Loucy (cell line): ENCODE measurements around the gene HABP4.
A peak's percentile ranks its signal among the peaks of the same experiment; 100 is the strongest.

Source experiments
- H2AFZ ChIP-seq: fragments of 200-600 bp; sonication (generic); 2 replicates; pipeline ENCODE4 v1.6.0; 2016; ENCODE audit warnings: antibody characterized with exemption, mild to moderate bottlenecking, low read length, moderate library complexity
- H3F3A ChIP-seq: fragments of 200-600 bp; 2 replicates; pipeline ENCODE4 v1.6.0; 2016; ENCODE audit warnings: antibody characterized with exemption, low read depth, mild to moderate bottlenecking
- H3K27me3 ChIP-seq: fragments of 200-600 bp; sonication (generic); 2 replicates; pipeline ENCODE4 v1.6.1; 2014; ENCODE audit warnings: low read length, mild to moderate bottlenecking; ENCODE audit not compliant: insufficient read depth, poor library complexity, severe bottlenecking
- H3K36me3 ChIP-seq: fragments of 200-600 bp; sonication (generic); 2 replicates; pipeline ENCODE4 v1.6.1; 2016; ENCODE audit warnings: low read length; ENCODE audit not compliant: insufficient read depth
- H3K4me1 ChIP-seq: fragments of 200-600 bp; sonication (generic); 2 replicates; pipeline ENCODE4 v1.5.1; 2014; ENCODE audit warnings: low read length, mild to moderate bottlenecking; ENCODE audit not compliant: insufficient read depth, poor library complexity, severe bottlenecking
- H3K4me2 ChIP-seq: fragments of 200-600 bp; sonication (generic); 2 replicates; pipeline ENCODE4 v1.6.0; 2014; ENCODE audit warnings: antibody characterized with exemption, low read length, low read depth, mild to moderate bottlenecking; ENCODE audit not compliant: poor library complexity, severe bottlenecking
- H3K4me3 ChIP-seq: fragments of 200-600 bp; sonication (generic); 2 replicates; pipeline ENCODE4 v1.5.1; 2014; ENCODE audit warnings: low read length, mild to moderate bottlenecking, mixed read lengths; ENCODE audit not compliant: poor library complexity, severe bottlenecking
- H3K79me2 ChIP-seq: fragments of 200-600 bp; sonication (generic); 2 replicates; pipeline ENCODE4 v1.6.1; 2014; ENCODE audit warnings: low read length; ENCODE audit not compliant: insufficient read depth
- H3K9ac ChIP-seq: fragments of 200-600 bp; sonication (generic); 2 replicates; pipeline ENCODE4 v1.6.0; 2014; ENCODE audit warnings: mild to moderate bottlenecking, low read depth, low read length, moderate library complexity; ENCODE audit not compliant: poor library complexity, severe bottlenecking
- H3K9me2 ChIP-seq: fragments of 200-600 bp; sonication (generic); replicated peaks from 2 replicates; pipeline ENCODE4 v1.6.1; 2016; ENCODE audit warnings: low read depth, low read length, mixed read lengths
- H3K9me3 ChIP-seq: fragments of 200-600 bp; sonication (generic); 2 replicates; pipeline ENCODE4 v1.6.1; 2014; ENCODE audit warnings: mild to moderate bottlenecking, antibody characterized with exemption, low read length, low read depth; ENCODE audit not compliant: insufficient read depth
- H4K20me1 ChIP-seq: fragments of 200-600 bp; sonication (generic); 2 replicates; pipeline ENCODE4 v1.6.0; 2014; ENCODE audit warnings: antibody characterized with exemption, low read length, mild to moderate bottlenecking; ENCODE audit not compliant: insufficient read depth, poor library complexity, severe bottlenecking
- EZH2phosphoT487 ChIP-seq: fragments of 200-600 bp; IDR thresholded peaks from 2 replicates; pipeline ENCODE4 v1.6.1; 2018; ENCODE audit warnings: antibody characterized with exemption, mild to moderate bottlenecking, moderate library complexity, borderline replicate concordance
- TF ChIP-seq, protein P1 (sequence below): fragments of 200-600 bp; sonication (generic); conservative IDR thresholded peaks from 2 replicates; pipeline ENCODE4 v1.5.1; 2014; ENCODE audit warnings: mild to moderate bottlenecking, antibody characterized with exemption, low read length

The HABP4 gene

DNA sequence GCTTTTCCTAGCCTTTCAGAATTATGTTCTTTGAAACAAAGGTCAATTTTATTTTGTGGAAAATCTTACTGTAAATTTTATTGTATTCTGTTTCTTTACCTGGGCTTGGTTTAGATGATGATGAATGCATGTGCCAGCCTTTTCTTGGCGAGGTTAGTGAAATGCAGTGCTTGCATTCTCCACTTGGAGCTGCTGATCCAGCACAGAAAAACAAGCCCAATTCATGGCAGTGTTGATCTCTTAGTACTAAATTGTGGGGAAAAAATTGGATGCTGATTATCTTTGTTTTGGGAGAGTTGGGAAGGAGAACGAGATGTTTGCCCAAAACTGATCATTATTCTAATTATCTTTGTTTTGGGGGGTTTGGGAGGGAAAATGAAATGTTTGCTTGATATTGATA is 3.7 kb downstream of the HABP4 start:
- Histone ChIP-seq H4K20me1 (peaks cover 7% of the 10 kb centered on the region), H2AFZ (no peak overlapping the region), H3K36me3 (no peaks in the 10 kb centered on the region), H3K27me3 (peaks cover under 1% of the 10 kb centered on the region), H3K79me2 (peaks cover 5% of the 10 kb centered on the region; the same call in 1 of the 2 replicates), H3K4me2 (no peak overlapping the region), H3K9me2 (no peaks in the 10 kb centered on the region), H3K4me3 (no peak overlapping the region), H3K9me3 (no peaks in the 10 kb centered on the region), H3F3A (no peaks in the 10 kb centered on the region), H3K4me1 (peaks cover 15% of the 10 kb centered on the region), H3K9ac (no peak overlapping the region)
- no peak for TF ChIP-seq EZH2phosphoT487
- TF ChIP-seq, protein P1, sequence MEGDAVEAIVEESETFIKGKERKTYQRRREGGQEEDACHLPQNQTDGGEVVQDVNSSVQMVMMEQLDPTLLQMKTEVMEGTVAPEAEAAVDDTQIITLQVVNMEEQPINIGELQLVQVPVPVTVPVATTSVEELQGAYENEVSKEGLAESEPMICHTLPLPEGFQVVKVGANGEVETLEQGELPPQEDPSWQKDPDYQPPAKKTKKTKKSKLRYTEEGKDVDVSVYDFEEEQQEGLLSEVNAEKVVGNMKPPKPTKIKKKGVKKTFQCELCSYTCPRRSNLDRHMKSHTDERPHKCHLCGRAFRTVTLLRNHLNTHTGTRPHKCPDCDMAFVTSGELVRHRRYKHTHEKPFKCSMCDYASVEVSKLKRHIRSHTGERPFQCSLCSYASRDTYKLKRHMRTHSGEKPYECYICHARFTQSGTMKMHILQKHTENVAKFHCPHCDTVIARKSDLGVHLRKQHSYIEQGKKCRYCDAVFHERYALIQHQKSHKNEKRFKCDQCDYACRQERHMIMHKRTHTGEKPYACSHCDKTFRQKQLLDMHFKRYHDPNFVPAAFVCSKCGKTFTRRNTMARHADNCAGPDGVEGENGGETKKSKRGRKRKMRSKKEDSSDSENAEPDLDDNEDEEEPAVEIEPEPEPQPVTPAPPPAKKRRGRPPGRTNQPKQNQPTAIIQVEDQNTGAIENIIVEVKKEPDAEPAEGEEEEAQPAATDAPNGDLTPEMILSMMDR = peak; percentile 48

DNA sequence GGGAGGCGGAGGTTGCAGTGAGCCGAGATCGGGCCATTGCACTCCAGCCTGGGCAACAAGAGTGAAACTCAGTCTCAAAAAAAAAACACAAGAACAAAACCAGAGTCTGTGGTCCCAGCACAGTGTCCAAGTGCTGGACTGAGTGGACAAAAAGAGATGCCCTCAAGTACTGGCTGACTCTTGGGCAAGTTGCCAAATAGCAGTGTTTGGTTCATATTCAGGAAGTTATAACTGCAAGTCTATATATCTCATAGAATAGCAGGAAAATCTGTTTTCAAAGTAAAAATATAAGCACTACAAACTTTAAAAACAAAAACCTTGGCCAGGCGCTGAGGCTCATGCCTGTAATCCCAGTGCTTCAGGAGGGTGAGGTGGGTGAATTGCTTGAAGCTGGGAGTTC is 7.3 kb downstream of the HABP4 start:
- Histone ChIP-seq H4K20me1 (no peaks in the 10 kb centered on the region), H3K4me3 (no peak overlapping the region), H3K27me3 (no peaks in the 10 kb centered on the region), H3K9ac (no peak overlapping the region), H3K79me2 (no peaks in the 10 kb centered on the region), H3K4me1 (peaks cover 3% of the 10 kb centered on the region), H3K4me2 (no peak overlapping the region), H3K36me3 (no peaks in the 10 kb centered on the region), H2AFZ (no peak overlapping the region), H3F3A (no peaks in the 10 kb centered on the region), H3K9me3 (no peaks in the 10 kb centered on the region), H3K9me2 (no peaks in the 10 kb centered on the region)
- TF ChIP-seq, protein P1 = no peak
- no peak for TF ChIP-seq EZH2phosphoT487

DNA sequence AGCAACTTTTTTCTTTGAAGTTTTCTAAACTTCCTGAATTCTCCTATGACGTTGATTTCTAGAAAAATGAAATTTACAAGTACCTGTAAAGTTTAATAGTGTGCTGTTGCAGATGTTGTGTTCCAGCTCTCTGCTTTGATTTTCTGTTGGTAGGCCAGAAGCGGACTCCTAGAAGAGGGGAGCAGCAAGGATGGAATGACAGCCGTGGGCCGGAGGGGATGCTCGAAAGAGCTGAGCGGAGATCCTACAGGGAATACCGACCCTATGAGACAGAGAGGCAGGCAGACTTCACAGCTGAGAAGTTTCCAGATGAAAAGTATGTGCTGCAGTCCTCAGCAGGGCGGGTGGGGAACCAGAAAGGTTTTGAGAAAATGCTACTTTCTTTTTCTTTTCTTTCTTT is 8.3 kb downstream of the HABP4 start:
- H3K27me3 ChIP-seq = no peaks in the 10 kb centered on the region
- H3K4me1 ChIP-seq = peaks cover 3% of the 10 kb centered on the region
- no peaks in the 10 kb centered on the region for H4K20me1 ChIP-seq
- H3K9me2 ChIP-seq = no peaks in the 10 kb centered on the region
- TF ChIP-seq, protein P1 = no peak
- no peak for TF ChIP-seq EZH2phosphoT487
- H3K9me3 ChIP-seq = no peaks in the 10 kb centered on the region
- no peak overlapping the region for H3K4me2 ChIP-seq
- no peaks in the 10 kb centered on the region for H3K79me2 ChIP-seq
- H3K36me3 ChIP-seq = no peaks in the 10 kb centered on the region
- H3K4me3 ChIP-seq = no peak overlapping the region
- no peak overlapping the region for H2AFZ ChIP-seq
- no peak overlapping the region for H3K9ac ChIP-seq
- no peaks in the 10 kb centered on the region for H3F3A ChIP-seq
